ENCODE results near the gene ZNF398.

DNA sequence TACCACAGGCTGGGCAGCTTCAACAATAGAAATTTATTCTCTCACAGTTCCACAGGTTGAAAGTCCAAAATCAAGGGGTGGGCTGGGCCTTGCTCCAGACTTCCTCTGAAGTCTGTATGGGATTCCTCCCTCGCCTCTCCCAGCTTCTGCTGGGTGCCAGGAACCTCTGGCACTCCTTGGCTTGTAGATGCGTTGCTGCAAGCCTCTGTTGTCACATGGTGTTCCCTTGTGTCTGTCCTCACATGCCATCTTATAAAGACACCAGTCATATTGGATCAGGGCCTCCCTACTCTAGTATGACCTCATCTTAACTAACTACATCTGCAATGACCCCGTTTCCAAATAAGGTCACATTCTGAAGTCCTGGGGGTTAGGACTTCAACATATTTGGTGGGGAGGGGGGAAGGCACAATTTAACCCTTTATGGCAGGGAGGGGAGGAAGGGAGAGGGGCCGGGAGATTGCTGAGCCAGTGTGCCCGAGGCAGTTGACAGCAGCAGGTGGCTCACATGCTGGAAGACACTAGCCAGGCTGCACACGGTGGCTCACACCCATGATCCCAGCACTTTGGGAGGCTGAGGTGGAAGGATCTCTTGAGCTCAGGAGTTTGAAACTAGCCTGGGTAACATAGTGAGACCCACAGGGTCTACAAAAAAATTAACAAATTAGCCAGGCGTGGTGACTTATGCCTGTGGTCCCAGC is 66.9 kb downstream of the ZNF398 start:
- TF ChIP-seq, protein P1, sequence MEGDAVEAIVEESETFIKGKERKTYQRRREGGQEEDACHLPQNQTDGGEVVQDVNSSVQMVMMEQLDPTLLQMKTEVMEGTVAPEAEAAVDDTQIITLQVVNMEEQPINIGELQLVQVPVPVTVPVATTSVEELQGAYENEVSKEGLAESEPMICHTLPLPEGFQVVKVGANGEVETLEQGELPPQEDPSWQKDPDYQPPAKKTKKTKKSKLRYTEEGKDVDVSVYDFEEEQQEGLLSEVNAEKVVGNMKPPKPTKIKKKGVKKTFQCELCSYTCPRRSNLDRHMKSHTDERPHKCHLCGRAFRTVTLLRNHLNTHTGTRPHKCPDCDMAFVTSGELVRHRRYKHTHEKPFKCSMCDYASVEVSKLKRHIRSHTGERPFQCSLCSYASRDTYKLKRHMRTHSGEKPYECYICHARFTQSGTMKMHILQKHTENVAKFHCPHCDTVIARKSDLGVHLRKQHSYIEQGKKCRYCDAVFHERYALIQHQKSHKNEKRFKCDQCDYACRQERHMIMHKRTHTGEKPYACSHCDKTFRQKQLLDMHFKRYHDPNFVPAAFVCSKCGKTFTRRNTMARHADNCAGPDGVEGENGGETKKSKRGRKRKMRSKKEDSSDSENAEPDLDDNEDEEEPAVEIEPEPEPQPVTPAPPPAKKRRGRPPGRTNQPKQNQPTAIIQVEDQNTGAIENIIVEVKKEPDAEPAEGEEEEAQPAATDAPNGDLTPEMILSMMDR (IDR thresholded peaks at IDR 0.05; ENCODE audit: low read depth, low read length) = no peak
- TF ChIP-seq EZH2phosphoT487 (IDR thresholded peaks at IDR 0.05; ENCODE audit: low read depth) = no peak

Measured in OCI-LY3 (cell line).